ENCODE data around the gene SH2D2A.
"Not testable (repeated sequence)": the region's sequence is repeated elsewhere in the genome, so short reads cannot be mapped to it uniquely, and the experiment has no call there.

GRCh38 chr1:156757572-156758253 lies 58.9 kb downstream of the SH2D2A start:
- TF ChIP-seq POLR2A (IDR thresholded peaks at IDR 0.05; ENCODE audit: low read length); GATA1 (IDR thresholded peaks at IDR 0.05; ENCODE audit: low read depth, low read length): not testable (repeated sequence)

Measured in erythroblast (primary cell).